SKM-1 treated with dmso at 0.1 percent for 144 hours (cell line): ENCODE data around the gene WNT3A.

Source experiments
- DNase-seq: peaks from one replicate; lab custom pipeline; 2025; ENCODE audit not compliant: unreplicated experiment; lab: John Stamatoyannopoulos, UW

WNT3A gene

GRCh38 chr1:228100822-228101613 lies 94.2 kb downstream of the WNT3A start:
- no peak for DNase-seq

- DNase-seq = no peak
Observed at GRCh38 chr1:228101614-228101993, 94.8 kb downstream of the WNT3A start.

GRCh38 chr1:228101994-228102790 lies 95.4 kb downstream of the WNT3A start:
- DNase-seq = no peak

- DNase-seq = peak; percentile 96
Observed at GRCh38 chr1:228102791-228103620, 96.2 kb downstream of the WNT3A start, which contains the start of gene C1orf35. Gene C1orf35, minus strand, starts transcription at chr1:228103325. Its CDS starts 98 bp downstream, at chr1:228103227.

- DNase-seq = no peak
Observed at GRCh38 chr1:228104526-228105269, 97.9 kb downstream of the WNT3A start.

GRCh38 chr1:228105270-228105995 lies 98.6 kb downstream of the WNT3A start:
- no peak for DNase-seq

GRCh38 chr1:228105996-228106799 lies 99.4 kb downstream of the WNT3A start:
- no peak for DNase-seq

GRCh38 chr1:228106800-228107054 lies 99.9 kb downstream of the WNT3A start:
- no peak for DNase-seq

- DNase-seq = no peak
Observed at GRCh38 chr1:228107636-228108035, 100.8 kb downstream of the WNT3A start.

- no peak for DNase-seq
Observed at GRCh38 chr1:228108055-228108690, 101.4 kb downstream of the WNT3A start.

- no peak for DNase-seq
Observed at GRCh38 chr1:228108742-228109072, 101.9 kb downstream of the WNT3A start.

- DNase-seq = peak; percentile 97
Observed at GRCh38 chr1:228109073-228109961, 102.5 kb downstream of the WNT3A start, which contains the start of gene MRPL55. Gene MRPL55, minus strand, starts transcription at chr1:228109299. Its CDS starts 1,039 bp downstream, at chr1:228108260.

GRCh38 chr1:228109962-228110488 lies 103.2 kb downstream of the WNT3A start:
- DNase-seq = no peak

- DNase-seq = no peak
Observed at GRCh38 chr1:228110556-228110955, 103.8 kb downstream of the WNT3A start.
